GM12801 (cell line): ENCODE measurements around the gene PACS2.

Experiments used
- TF ChIP-seq, protein P1 (sequence below): IDR thresholded peaks from one replicate; pipeline ENCODE4 v1.5.1; 2011; ENCODE audit warnings: control low read depth; ENCODE audit not compliant: insufficient read length; ENCODE audit errors: extremely low read depth

The PACS2 gene

DNA sequence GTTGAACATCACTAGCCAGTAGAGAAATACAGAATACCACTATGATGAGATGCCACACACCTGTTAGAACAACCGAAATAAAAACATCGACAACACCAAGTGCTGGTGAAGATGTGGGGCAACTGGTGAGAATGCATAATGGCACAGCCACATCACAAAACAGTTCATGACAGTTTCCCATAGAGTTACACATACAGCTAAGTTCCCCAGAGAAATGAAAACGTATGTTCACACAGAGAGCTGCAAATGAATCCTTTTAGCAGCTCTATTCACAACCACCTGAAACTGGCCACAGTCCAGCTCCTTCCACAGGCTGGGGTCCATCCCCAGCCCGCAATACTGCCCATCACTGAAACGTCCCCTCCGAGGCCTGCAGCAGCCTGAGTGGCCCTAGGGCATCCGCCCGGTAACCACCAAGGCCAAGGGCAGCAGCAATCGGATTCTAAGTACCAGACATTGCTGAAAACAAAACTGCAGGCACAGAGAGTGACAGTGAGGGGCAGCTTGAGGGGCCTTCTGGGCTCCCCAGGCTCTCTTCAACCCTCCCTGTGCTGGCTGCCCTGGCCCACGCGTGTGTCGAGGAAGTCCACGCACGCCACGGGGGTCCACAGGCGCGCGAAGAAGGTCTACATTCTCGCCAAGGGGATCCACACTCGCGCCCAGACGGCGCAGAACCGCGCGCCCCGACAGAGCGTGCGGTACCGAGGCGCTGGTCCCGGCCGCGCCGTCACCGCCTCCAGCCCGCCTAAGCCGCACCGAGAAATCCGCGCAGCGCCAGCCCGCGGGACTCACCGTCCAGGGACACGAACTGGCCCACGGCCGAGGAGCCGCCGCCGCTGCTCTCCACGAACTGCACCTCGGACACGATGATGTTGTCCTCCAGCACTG is 14.7 kb upstream of the PACS2 start:
- TF ChIP-seq, protein P1, sequence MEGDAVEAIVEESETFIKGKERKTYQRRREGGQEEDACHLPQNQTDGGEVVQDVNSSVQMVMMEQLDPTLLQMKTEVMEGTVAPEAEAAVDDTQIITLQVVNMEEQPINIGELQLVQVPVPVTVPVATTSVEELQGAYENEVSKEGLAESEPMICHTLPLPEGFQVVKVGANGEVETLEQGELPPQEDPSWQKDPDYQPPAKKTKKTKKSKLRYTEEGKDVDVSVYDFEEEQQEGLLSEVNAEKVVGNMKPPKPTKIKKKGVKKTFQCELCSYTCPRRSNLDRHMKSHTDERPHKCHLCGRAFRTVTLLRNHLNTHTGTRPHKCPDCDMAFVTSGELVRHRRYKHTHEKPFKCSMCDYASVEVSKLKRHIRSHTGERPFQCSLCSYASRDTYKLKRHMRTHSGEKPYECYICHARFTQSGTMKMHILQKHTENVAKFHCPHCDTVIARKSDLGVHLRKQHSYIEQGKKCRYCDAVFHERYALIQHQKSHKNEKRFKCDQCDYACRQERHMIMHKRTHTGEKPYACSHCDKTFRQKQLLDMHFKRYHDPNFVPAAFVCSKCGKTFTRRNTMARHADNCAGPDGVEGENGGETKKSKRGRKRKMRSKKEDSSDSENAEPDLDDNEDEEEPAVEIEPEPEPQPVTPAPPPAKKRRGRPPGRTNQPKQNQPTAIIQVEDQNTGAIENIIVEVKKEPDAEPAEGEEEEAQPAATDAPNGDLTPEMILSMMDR, result no peak

DNA sequence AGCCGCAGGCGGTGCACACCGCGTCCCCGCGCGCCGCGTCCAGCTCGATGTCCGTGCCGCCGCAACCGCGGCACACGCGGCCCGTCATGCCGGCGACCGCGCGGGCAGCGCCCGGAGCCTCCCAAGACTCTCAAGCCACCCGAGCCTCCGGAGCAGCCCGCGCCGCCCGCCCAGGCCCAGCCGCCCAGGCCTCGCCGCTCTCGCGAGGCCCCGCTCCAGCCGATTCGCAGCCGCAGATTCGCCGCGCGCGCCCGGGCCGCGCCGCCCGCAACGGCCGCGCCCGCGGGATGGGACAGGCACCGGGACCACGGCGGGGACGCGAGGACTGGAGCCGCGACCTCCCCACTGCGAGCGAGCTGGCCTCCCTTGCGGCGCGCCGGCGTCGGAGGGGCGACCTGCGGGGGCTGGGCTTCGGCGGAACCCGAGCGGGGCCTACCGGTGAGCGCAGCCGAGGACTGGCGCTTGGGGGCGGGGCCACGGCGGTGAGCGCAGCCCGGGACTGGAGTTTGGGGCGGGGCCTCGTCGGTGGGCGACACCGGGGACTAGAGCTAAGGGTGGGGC is 13.9 kb upstream of the PACS2 start, which contains the start of gene BRF1:
BRF1 (minus strand) TSS at position 460 of the 561 bp plus-strand sequence; CDS start at position 88, 372 bp downstream.
- TF ChIP-seq, protein P1, result no peak

DNA sequence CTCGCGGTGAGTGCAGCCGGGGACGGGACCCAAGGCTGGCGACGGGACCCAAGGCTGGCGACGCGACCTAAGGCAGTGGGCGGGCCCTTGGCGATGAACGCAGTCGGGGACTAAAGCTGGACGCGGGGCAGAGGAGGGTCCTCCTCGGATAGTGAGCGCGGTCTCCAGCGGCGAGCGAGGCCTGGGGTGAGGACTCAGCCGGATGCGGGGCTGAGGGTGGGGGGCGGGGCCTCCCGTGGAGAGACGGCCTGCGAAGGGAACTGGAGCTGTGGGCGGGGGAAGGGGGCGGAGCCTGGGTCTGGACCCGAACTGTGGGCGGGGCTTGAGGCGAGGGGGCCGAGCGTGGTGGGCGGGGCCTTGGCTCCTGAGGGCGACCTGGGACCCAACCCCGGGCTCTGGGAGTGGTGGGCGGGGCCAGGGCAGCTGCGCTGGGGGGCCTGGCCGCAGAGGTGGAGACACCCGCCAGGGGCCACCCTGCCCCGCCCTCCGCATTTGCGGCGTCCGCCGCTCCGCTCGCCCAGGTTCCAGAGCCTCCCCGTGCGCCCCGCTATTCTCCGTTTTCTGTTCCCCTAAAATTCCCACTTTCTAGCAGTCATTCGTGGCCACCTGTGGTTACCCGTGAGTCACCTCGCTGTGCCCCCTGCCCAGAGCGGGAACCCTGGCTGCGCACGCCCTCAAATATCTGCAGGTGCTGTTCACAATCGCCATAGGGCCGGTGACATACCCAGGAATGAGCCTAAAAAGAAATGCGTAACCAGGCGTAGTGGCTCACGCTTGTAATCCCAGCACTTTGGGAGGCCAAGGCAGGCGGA is 13.2 kb upstream of the PACS2 start:
- TF ChIP-seq, protein P1, result no peak

DNA sequence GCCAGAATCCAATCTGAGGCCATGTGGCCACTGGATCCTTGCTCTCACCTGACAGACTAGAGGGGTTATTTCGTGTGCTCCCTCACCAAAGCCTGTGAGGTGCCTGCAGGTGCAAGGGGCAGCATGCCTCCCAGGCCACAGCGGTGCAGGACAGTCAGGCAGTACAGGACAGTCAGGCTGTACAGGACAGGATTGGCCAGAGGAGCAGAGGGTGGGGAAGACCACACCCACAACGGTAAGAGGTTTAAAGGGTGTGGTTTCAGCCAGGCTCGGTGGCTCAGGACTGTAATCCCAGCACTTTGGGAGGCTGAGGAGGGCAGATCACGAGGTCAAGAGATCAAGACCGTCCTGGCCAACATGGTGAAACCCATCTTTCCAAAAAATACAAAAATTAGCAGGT is 10.6 kb upstream of the PACS2 start:
- TF ChIP-seq, protein P1, result no peak

DNA sequence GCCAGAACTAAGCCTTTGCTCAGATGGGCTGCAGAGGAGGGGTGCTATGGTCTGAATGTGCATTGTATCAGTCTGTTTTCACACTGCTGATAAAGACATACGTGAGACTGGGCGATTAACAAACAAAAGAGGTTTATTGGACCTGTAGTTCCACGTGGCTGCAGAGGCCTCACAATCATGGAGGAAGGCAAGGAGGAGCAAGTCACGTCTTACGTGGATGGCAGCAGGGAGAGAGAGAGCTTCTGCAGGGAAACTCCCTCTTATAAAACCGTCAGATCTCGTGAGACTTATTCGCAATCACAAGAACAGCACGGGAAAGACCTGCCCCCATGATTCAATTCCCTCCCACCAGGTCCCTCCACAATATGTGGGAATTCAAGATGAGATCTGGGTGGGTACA is 10.0 kb upstream of the PACS2 start:
- TF ChIP-seq, protein P1, result no peak

DNA sequence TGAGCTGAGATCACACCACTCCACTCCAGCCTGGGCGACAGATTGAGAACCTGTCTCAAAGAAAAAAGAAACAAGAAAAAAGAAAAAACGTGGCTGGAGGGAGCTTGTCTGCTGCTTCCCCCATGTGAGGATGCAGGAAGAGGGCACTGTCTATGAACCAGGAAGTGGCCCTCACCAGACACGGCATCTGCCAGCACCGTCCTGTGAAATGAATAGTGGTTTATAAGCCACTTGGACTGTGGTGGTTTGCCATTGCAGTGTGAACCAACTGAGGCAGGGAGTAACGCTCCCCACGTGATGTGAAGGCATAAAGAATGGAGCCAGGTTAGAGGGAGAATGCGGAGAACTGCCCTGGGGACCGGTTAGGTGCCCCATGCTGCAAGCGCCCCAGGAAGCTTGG is 9.2 kb upstream of the PACS2 start:
- TF ChIP-seq, protein P1, result no peak

DNA sequence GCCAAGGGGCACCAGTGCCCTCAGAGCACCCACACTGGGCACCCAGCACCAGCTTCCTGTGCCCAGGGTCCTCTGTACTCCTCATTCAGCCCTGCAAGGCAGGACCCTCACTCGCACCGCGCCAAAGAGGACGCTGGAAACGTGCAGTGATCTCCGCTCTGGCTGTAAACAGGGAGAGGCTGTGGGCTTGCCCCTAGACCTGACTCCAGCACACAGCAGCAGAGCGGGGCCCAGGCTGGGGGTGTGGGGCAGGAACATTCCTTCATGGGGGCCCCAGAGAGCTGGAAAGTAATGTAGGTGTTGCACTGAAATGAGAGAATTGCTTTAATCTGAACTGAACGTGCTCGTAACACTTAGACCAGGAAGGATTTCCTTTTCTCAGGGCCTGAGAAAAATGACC is 8.8 kb upstream of the PACS2 start:
- TF ChIP-seq, protein P1, result no peak
